ENCODE results near the gene AP1B1. TPM values are rescaled to one million over a fixed set of nuclear protein-coding genes. Genes with fewer than 3 reads are reported as not detected.

Gene AP1B1
- total RNA-seq, 1 donor from 2014 or later, result 60.9 TPM

- no peak for DNase-seq (ENCODE audit: extremely low spot score, unreplicated experiment)
- H3K4me3 Mint-ChIP-seq, result no peak overlapping the region
- no peaks in the 10 kb centered on the region for H3K9me3 Mint-ChIP-seq
- H3K27me3 Mint-ChIP-seq, result no peaks in the 10 kb centered on the region
- TF ChIP-seq CTCF (conservative IDR thresholded peaks at IDR 0.05), result no peak
- H3K4me1 Mint-ChIP-seq (ENCODE audit: unreplicated experiment), result no peaks in the 10 kb centered on the region
- H3K36me3 Mint-ChIP-seq, result peaks cover 17% of the 10 kb centered on the region
- H3K27ac Mint-ChIP-seq, result peak overlapping the region; percentile 4
These were observed 35.6 kb downstream of the AP1B1 start for GRCh38 chr22:29352778-29353177.

GRCh38 chr22:29351891-29352290 is 36.5 kb downstream of the AP1B1 start:
- H3K27me3 Mint-ChIP-seq, result no peaks in the 10 kb centered on the region

GRCh38 chr22:29351042-29351441 is 37.3 kb downstream of the AP1B1 start:
- H3K4me3 Mint-ChIP-seq, result no peak overlapping the region
- no peak overlapping the region for H3K27ac Mint-ChIP-seq
- no peaks in the 10 kb centered on the region for H3K27me3 Mint-ChIP-seq
- no peak for TF ChIP-seq CTCF (conservative IDR thresholded peaks at IDR 0.05)
- no peaks in the 10 kb centered on the region for H3K9me3 Mint-ChIP-seq
- peaks cover 22% of the 10 kb centered on the region for H3K36me3 Mint-ChIP-seq
- DNase-seq (ENCODE audit: extremely low spot score, unreplicated experiment), result no peak
- peaks cover 5% of the 10 kb centered on the region for H3K4me1 Mint-ChIP-seq (ENCODE audit: unreplicated experiment)

More at GRCh38 chr22:29351891-29352290, 36.5 kb downstream of the AP1B1 start:
- Mint-ChIP-seq H3K4me3 (no peak overlapping the region), H3K36me3 (peaks cover 17% of the 10 kb centered on the region), H3K4me1 (ENCODE audit: unreplicated experiment) (no peaks in the 10 kb centered on the region), H3K27ac (no peak overlapping the region), H3K9me3 (no peaks in the 10 kb centered on the region)
- TF ChIP-seq CTCF (conservative IDR thresholded peaks at IDR 0.05), result no peak
- no peak for DNase-seq (ENCODE audit: extremely low spot score, unreplicated experiment)

GRCh38 chr22:29348956-29349355 is 39.4 kb downstream of the AP1B1 start:
- no peak for DNase-seq (ENCODE audit: extremely low spot score, unreplicated experiment)
- Mint-ChIP-seq H3K4me3 (no peak overlapping the region), H3K9me3 (no peaks in the 10 kb centered on the region), H3K27ac (no peak overlapping the region), H3K27me3 (no peaks in the 10 kb centered on the region), H3K4me1 (ENCODE audit: unreplicated experiment) (peaks cover 8% of the 10 kb centered on the region), H3K36me3 (peaks cover 20% of the 10 kb centered on the region)
- TF ChIP-seq CTCF (conservative IDR thresholded peaks at IDR 0.05), result no peak

GRCh38 chr22:29348041-29348440 is 40.3 kb downstream of the AP1B1 start:
- Mint-ChIP-seq H3K27ac (no peak overlapping the region), H3K4me3 (no peak overlapping the region), H3K36me3 (peaks cover 20% of the 10 kb centered on the region), H3K9me3 (no peaks in the 10 kb centered on the region), H3K4me1 (ENCODE audit: unreplicated experiment) (peaks cover 15% of the 10 kb centered on the region), H3K27me3 (no peaks in the 10 kb centered on the region)
- no peak for TF ChIP-seq CTCF (conservative IDR thresholded peaks at IDR 0.05)
- DNase-seq (ENCODE audit: extremely low spot score, unreplicated experiment), result no peak

- TF ChIP-seq CTCF (conservative IDR thresholded peaks at IDR 0.05), result no peak
- Mint-ChIP-seq H3K27me3 (no peaks in the 10 kb centered on the region), H3K4me3 (no peak overlapping the region)
These were observed 41.7 kb downstream of the AP1B1 start for GRCh38 chr22:29346659-29347058.

More at GRCh38 chr22:29346659-29347058, 41.7 kb downstream of the AP1B1 start:
- no peak overlapping the region for H3K27ac Mint-ChIP-seq
- no peak for DNase-seq (ENCODE audit: extremely low spot score, unreplicated experiment)
- peaks cover 20% of the 10 kb centered on the region for H3K4me1 Mint-ChIP-seq (ENCODE audit: unreplicated experiment)
- H3K36me3 Mint-ChIP-seq, result peaks cover 23% of the 10 kb centered on the region
- no peaks in the 10 kb centered on the region for H3K9me3 Mint-ChIP-seq

All from type B pancreatic cell (in vitro differentiated cells).